IMR-90 (cell line): ENCODE results near the gene KRT32. TPM values are rescaled to one million over a fixed set of nuclear protein-coding genes. Genes with fewer than 3 reads are reported as not detected.

Experiments
- ATAC-seq: fragments of 200-7000 bp; cut with Tn5 transposase; 2 replicates; pipeline ENCODE4 v1.9.1; 2020; ENCODE audit warnings: low read depth, mild to moderate bottlenecking, moderate library complexity
- BruUV-seq: library from RNA; stranded (reverse); fragments of 400-500 nt; replicated peaks from 2 replicates; lab custom pipeline; 2021; lab: Mats Ljungman, UMichigan
- CTCF ChIA-PET: fragments of 300-600 bp; formaldehyde crosslinking; extraction: SDS; loops from one replicate; lab custom pipeline; 2021; ENCODE audit warnings: antibody characterized with exemption; lab: Yijun Ruan, JAX
- POLR2A ChIA-PET: fragments of 300-600 bp; sonication (Branson Sonifier 250); formaldehyde crosslinking; loops from one replicate; lab custom pipeline; 2022; ENCODE audit warnings: antibody characterized with exemption; ENCODE audit not compliant: unreplicated experiment; lab: Charles Lee
- DNase-seq: peaks from one replicate; pipeline ENCODE4 v3.0.0; 2013
- H2AFZ ChIP-seq: replicated peaks from 2 replicates; pipeline ENCODE3; 2013; ENCODE audit warnings: low read length, mild to moderate bottlenecking; ENCODE audit not compliant: poor library complexity
- H2AK5ac ChIP-seq: 2 replicates; pipeline ENCODE4 v1.6.1; 2013; ENCODE audit warnings: low read depth, low read length, inconsistent platforms
- H2AK9ac ChIP-seq: replicated peaks from 2 replicates; pipeline ENCODE3; 2013; ENCODE audit warnings: mild to moderate bottlenecking, low read depth, low read length, moderate library complexity; ENCODE audit not compliant: poor library complexity
- H2BK120ac ChIP-seq: 2 replicates; pipeline ENCODE4 v1.6.1; 2013; ENCODE audit warnings: low read depth, low read length, inconsistent platforms
- H2BK15ac ChIP-seq: 3 replicates; pipeline ENCODE4 v1.6.1; 2013; ENCODE audit warnings: low read depth, low read length, inconsistent platforms
- H2BK20ac ChIP-seq: 2 replicates; pipeline ENCODE4 v1.6.1; 2013; ENCODE audit warnings: low read depth, mild to moderate bottlenecking, inconsistent platforms, low read length, moderate library complexity
- H2BK5ac ChIP-seq: 2 replicates; pipeline ENCODE4 v1.6.1; 2013; ENCODE audit warnings: mild to moderate bottlenecking, low read depth, low read length, inconsistent platforms; ENCODE audit not compliant: poor library complexity, severe bottlenecking
- H3K14ac ChIP-seq: replicated peaks from 2 replicates; pipeline ENCODE4 v1.6.1; 2013; ENCODE audit warnings: low read depth, low read length, inconsistent platforms
- H3K18ac ChIP-seq: 2 replicates; pipeline ENCODE4 v1.6.1; 2013; ENCODE audit warnings: low read depth, low read length, control low read depth
- H3K23ac ChIP-seq: 2 replicates; pipeline ENCODE4 v1.6.1; 2013; ENCODE audit warnings: low read depth, low read length, inconsistent platforms
- H3K27ac ChIP-seq: 2 replicates; pipeline ENCODE4 v1.5.1; 2013; ENCODE audit warnings: mild to moderate bottlenecking, control low read depth, low read length; ENCODE audit not compliant: insufficient read depth
- H3K27me3 ChIP-seq: 2 replicates; pipeline ENCODE4 v1.6.1; 2013; ENCODE audit warnings: low read length; ENCODE audit not compliant: control insufficient read depth, insufficient read depth
- H3K36me3 ChIP-seq: 2 replicates; pipeline ENCODE4 v1.6.1; 2013; ENCODE audit warnings: low read length, mixed read lengths; ENCODE audit not compliant: control insufficient read depth, insufficient read depth
- H3K4ac ChIP-seq: 2 replicates; pipeline ENCODE4 v1.6.1; 2013; ENCODE audit warnings: low read depth, low read length, inconsistent platforms
- H3K4me1 ChIP-seq: 2 replicates; pipeline ENCODE4 v1.6.1; 2013; ENCODE audit warnings: low read length, mixed read lengths; ENCODE audit not compliant: control insufficient read depth, insufficient read depth
- H3K4me2 ChIP-seq: 2 replicates; pipeline ENCODE4 v1.6.1; 2013; ENCODE audit warnings: low read depth, mild to moderate bottlenecking, control low read depth, low read length, moderate library complexity
- H3K4me3 ChIP-seq: 2 replicates; pipeline ENCODE4 v1.5.1; 2013; ENCODE audit warnings: low read depth, mild to moderate bottlenecking, control low read depth, low read length, moderate library complexity; ENCODE audit not compliant: insufficient read depth
- H3K56ac ChIP-seq: 2 replicates; pipeline ENCODE4 v1.6.1; 2013; ENCODE audit warnings: low read length, inconsistent platforms; ENCODE audit not compliant: insufficient read depth; ENCODE audit errors: extremely low read depth
- H3K79me1 ChIP-seq, 2 experiments: 2 replicates each; pipeline ENCODE4 v1.6.1; 2013; ENCODE audit warnings: low read length in 2 of 2, inconsistent platforms in 1 of 2, low read depth in 1 of 2
- H3K9ac ChIP-seq: 2 replicates; pipeline ENCODE4 v1.6.1; 2013; ENCODE audit warnings: low read depth, low read length, control low read depth
- H3K9me1 ChIP-seq: 2 replicates; pipeline ENCODE4 v1.6.1; 2013; ENCODE audit warnings: low read length, inconsistent platforms; ENCODE audit not compliant: insufficient read depth
- H3K9me3 ChIP-seq: 2 replicates; pipeline ENCODE4 v1.6.1; 2013; ENCODE audit warnings: low read length; ENCODE audit not compliant: control insufficient read depth, insufficient read depth
- H4K20me1 ChIP-seq: 2 replicates; pipeline ENCODE4 v1.6.1; 2013; ENCODE audit warnings: low read length, inconsistent platforms; ENCODE audit not compliant: insufficient read depth
- H4K5ac ChIP-seq: 2 replicates; pipeline ENCODE4 v1.6.1; 2013; ENCODE audit warnings: mild to moderate bottlenecking, low read depth, low read length, control low read depth
- H4K8ac ChIP-seq, 2 experiments: 2 replicates each; pipeline ENCODE4 v1.6.1; 2013; ENCODE audit warnings: low read depth in 2 of 2, low read length in 2 of 2, control low read depth in 1 of 2, inconsistent platforms in 1 of 2
- H4K91ac ChIP-seq: 2 replicates; pipeline ENCODE4 v1.6.1; 2013; ENCODE audit warnings: low read depth, low read length, inconsistent platforms; ENCODE audit not compliant: insufficient read depth
- BHLHE40 ChIP-seq: fragments of 150-350 bp; IDR thresholded peaks from 2 replicates; pipeline ENCODE4 v1.6.1; 2016; ENCODE audit warnings: mild to moderate bottlenecking, low read depth, low read length
- CTCF ChIP-seq: conservative IDR thresholded peaks from 2 replicates; pipeline ENCODE4 v1.5.1; 2012; ENCODE audit warnings: mild to moderate bottlenecking, low read depth, low read length, improper control_type of control experiment
- ELK1 ChIP-seq: fragments of 150-350 bp; IDR thresholded peaks from 2 replicates; pipeline ENCODE4 v1.6.1; 2016; ENCODE audit warnings: low read depth, mild to moderate bottlenecking, low read length, moderate library complexity, borderline replicate concordance
- FOS ChIP-seq: fragments of 150-350 bp; IDR thresholded peaks from 2 replicates; pipeline ENCODE4 v1.6.1; 2016; ENCODE audit warnings: low read depth, low read length
- MAFK ChIP-seq: IDR thresholded peaks from 2 replicates; pipeline ENCODE4 v1.6.1; 2012; ENCODE audit warnings: low read depth, low read length, improper control_type of control experiment
- MAZ ChIP-seq: IDR thresholded peaks from 2 replicates; pipeline ENCODE4 v1.6.1; 2012; ENCODE audit warnings: low read depth, mild to moderate bottlenecking, low read length, improper control_type of control experiment, moderate library complexity, borderline replicate concordance
- MXI1 ChIP-seq: IDR thresholded peaks from 2 replicates; pipeline ENCODE4 v1.6.1; 2012; ENCODE audit warnings: low read depth, mild to moderate bottlenecking, low read length, moderate library complexity, borderline replicate concordance
- NFE2L2 ChIP-seq: fragments of 150-350 bp; IDR thresholded peaks from 2 replicates; pipeline ENCODE4 v1.6.1; 2016; ENCODE audit warnings: low read depth, mild to moderate bottlenecking, low read length
- POLR2A ChIP-seq: IDR thresholded peaks from 2 replicates; pipeline ENCODE4 v1.6.1; 2012; ENCODE audit warnings: mild to moderate bottlenecking, low read depth, low read length
- RAD21 ChIP-seq: IDR thresholded peaks from 2 replicates; pipeline ENCODE4 v1.6.1; 2012; ENCODE audit warnings: low read length, improper control_type of control experiment
- RCOR1 ChIP-seq: IDR thresholded peaks from 2 replicates; pipeline ENCODE4 v1.6.1; 2012; ENCODE audit warnings: mild to moderate bottlenecking, low read length, improper control_type of control experiment; ENCODE audit not compliant: insufficient replicate concordance
- RFX5 ChIP-seq: IDR thresholded peaks from 2 replicates; pipeline ENCODE4 v1.8.0; 2012; ENCODE audit warnings: low read depth, mild to moderate bottlenecking, low read length, moderate library complexity
- SMC3 ChIP-seq: fragments of 150-350 bp; IDR thresholded peaks from 2 replicates; pipeline ENCODE4 v1.6.1; 2016; ENCODE audit warnings: low read depth, mild to moderate bottlenecking, antibody characterized with exemption, low read length, moderate library complexity
- USF2 ChIP-seq: fragments of 150-350 bp; IDR thresholded peaks from 2 replicates; pipeline ENCODE4 v1.6.1; 2017; ENCODE audit warnings: mild to moderate bottlenecking, antibody characterized with exemption, low read length, low read depth
- WGBS, 2 experiments: methylation state at CpG; one replicate each; pipeline versions ENCODE4 v1.1.5 to v1.1.7; 2013; ENCODE audit warnings: missing lambda C conversion rate in 2 of 2; ENCODE audit not compliant: insufficient read length in 1 of 2; ENCODE audit errors: extremely low coverage in 2 of 2; 5-methylcytosine and 5-hydroxymethylcytosine counted together
- dilution Hi-C: fragments of 300-500 bp; cut with HindIII; formaldehyde crosslinking; loops from one replicate; pipeline ENCODE4 v1.14.3; 2018; ENCODE audit warnings: low sequenced_read_pairs; ENCODE audit not compliant: unreplicated experiment
- in situ Hi-C: fragments of 300-500 bp; cut with MboI; formaldehyde crosslinking; loops from 3 replicates; pipeline ENCODE4 v1.14.3; 2019; ENCODE audit warnings: low sequenced_read_pairs, inconsistent platforms, mixed read lengths
- intact Hi-C: fragments of 100-400 bp; cut with micrococcal nuclease; formaldehyde crosslinking; loops from 2 replicates; pipeline ENCODE4 v1.10.0; 2022
- polyA plus RNA-seq, 3 experiments: library from polyadenylated mRNA; depleted of rRNA; stranded (reverse); fragments of >200 nt; gene quantifications; 2 replicates each; pipeline ENCODE4 v1.2.3, GENCODE V29; 2012; ENCODE audit warnings: low replicate concordance in 1 of 3
- total RNA-seq: library from RNA; depleted of rRNA; stranded (reverse); fragments of >200 nt; gene quantifications from 2 replicates; pipeline ENCODE4 v1.2.3, GENCODE V29; 2012

KRT32 gene
- total and polyA plus RNA-seq, 2 of the 4 experiments (the other 2 are of a cell fraction): 0.09 TPM; not detected in 1

GRCh38 chr17:41505809-41506767 is 38.9 kb upstream of the KRT32 start:
- Histone ChIP-seq H3K4me1 (peaks cover 10% of the 10 kb centered on the region), H2BK5ac (no peak overlapping the region), H3K9me1 (peaks cover 3% of the 10 kb centered on the region; the same call in 1 of the 2 replicates), H3K23ac (no peak overlapping the region), H3K27ac (no peak overlapping the region), H2BK15ac (no peak overlapping the region), H2AK5ac (no peak overlapping the region), H2BK20ac (no peak overlapping the region), H3K56ac (no peak overlapping the region), H3K9ac (no peak overlapping the region), H4K20me1 (no peaks in the 10 kb centered on the region), H3K4ac (no peak overlapping the region), H2AFZ (no peak overlapping the region), H2BK120ac (no peak overlapping the region), H3K4me3 (no peak overlapping the region), H3K9me3 (no peaks in the 10 kb centered on the region), H3K79me1 (no peaks in the 10 kb centered on the region), H3K27me3 (peaks cover 1% of the 10 kb centered on the region; the same call in 1 of the 2 replicates), H3K18ac (no peak overlapping the region), H3K36me3 (no peaks in the 10 kb centered on the region), H4K8ac (no peak overlapping the region), H4K91ac (no peak overlapping the region), H3K4me2 (no peak overlapping the region), H2AK9ac (no peak overlapping the region), H4K5ac (no peak overlapping the region), H3K14ac (no peak overlapping the region)
- ATAC-seq (no peak), DNase-seq (no peak)
- ChIA-PET CTCF (interaction anchor here (1.0 kb wide), 1 partner anchor 13 kb away, joined by 3 read pairs; no protein-coding TSS in a partner anchor), POLR2A (no interaction called here)
- intact Hi-C loops (no loop called here), dilution Hi-C loops (no loop called here), in situ Hi-C loops (no loop called here)
- no TSS peak for BruUV-seq
- WGBS, 2 experiments: 83% methylated on average over 3 of the region's 14 CpGs; no CpG with 5 or more reads in 1 of the 2 experiments
- TF ChIP-seq MAFK (no peak), USF2 (no peak), RFX5 (no peak), FOS (no peak), ELK1 (no peak), MAZ (no peak), RAD21 (no peak), MXI1 (no peak), SMC3 (no peak), BHLHE40 (no peak), CTCF (no peak), RCOR1 (no peak), POLR2A (no peak), NFE2L2 (no peak)
